Vagina (tissue), 2 donors: ENCODE measurements around the gene PIAS4. TPM values are rescaled to one million over a fixed set of nuclear protein-coding genes. Genes with fewer than 3 reads are reported as not detected.
A peak's percentile ranks its signal among the peaks of the same experiment; 100 is the strongest.

Experiments
- DNase-seq, 2 donors: peaks; one replicate each; pipeline ENCODE4 v3.0.0-alpha.2; 2017; ENCODE audit errors: extremely low spot score in 2 of 2
- H3K27ac ChIP-seq: fragments of 200-600 bp; sonication (generic); one replicate; pipeline ENCODE4 v1.5.1; 2019
- H3K27me3 ChIP-seq: fragments of 200-600 bp; sonication (generic); one replicate; pipeline ENCODE4 v1.5.1; 2019
- H3K36me3 ChIP-seq, 2 donors: fragments of 200-600 bp; sonication (generic); one replicate each; pipeline ENCODE4 v1.5.1; 2017 to 2019
- H3K4me1 ChIP-seq: fragments of 200-600 bp; sonication (generic); one replicate; pipeline ENCODE4 v1.5.1; 2019
- H3K4me3 ChIP-seq, 2 donors: fragments of 200-600 bp; sonication (generic); 1 replicate in 1 of 2; 2 replicates in 1 of 2; pipeline ENCODE4 v1.5.1; 2016 to 2019
- H3K9me3 ChIP-seq: fragments of 200-600 bp; sonication (generic); one replicate; pipeline ENCODE4 v1.5.1; 2019
- POLR2A ChIP-seq, 2 donors: fragments of 450-650 bp; IDR thresholded peaks; one replicate each; pipeline ENCODE4 v1.6.1; 2017; ENCODE audit warnings: antibody characterized with exemption in 2 of 2, mild to moderate bottlenecking in 2 of 2, moderate library complexity in 2 of 2
- POLR2AphosphoS5 ChIP-seq, 2 donors: sonication (generic); formaldehyde crosslinking; IDR thresholded peaks; one replicate each; pipeline ENCODE4 v1.9.0; 2017; ENCODE audit warnings: antibody characterized with exemption in 2 of 2, mild to moderate bottlenecking in 2 of 2, low read depth in 1 of 2; ENCODE audit not compliant: insufficient read depth in 1 of 2
- intact Hi-C: fragments of 100-400 bp; cut with DNase I; formaldehyde crosslinking; loops from one replicate; pipeline ENCODE4 v1.15.1; 2023
- total RNA-seq: library from RNA; depleted of rRNA; stranded (reverse); fragments of >200 nt; gene quantifications from one replicate; pipeline ENCODE4 v1.2.3, GENCODE V29; 2016
- TF ChIP-seq, protein P1 (sequence below), 3 experiments: fragments of 450-650 bp in 2 of 3; fragments of 200-600 bp in 1 of 3; sonication (generic) in 1 of 3; IDR thresholded peaks; one replicate each; pipeline ENCODE4 v1.5.1; 2017 to 2019; ENCODE audit warnings: antibody characterized with exemption in 3 of 3, mild to moderate bottlenecking in 2 of 3, moderate library complexity in 2 of 3

PIAS4 gene
- total RNA-seq, 1 donor from 2014 or later = 14.0 TPM

DNA sequence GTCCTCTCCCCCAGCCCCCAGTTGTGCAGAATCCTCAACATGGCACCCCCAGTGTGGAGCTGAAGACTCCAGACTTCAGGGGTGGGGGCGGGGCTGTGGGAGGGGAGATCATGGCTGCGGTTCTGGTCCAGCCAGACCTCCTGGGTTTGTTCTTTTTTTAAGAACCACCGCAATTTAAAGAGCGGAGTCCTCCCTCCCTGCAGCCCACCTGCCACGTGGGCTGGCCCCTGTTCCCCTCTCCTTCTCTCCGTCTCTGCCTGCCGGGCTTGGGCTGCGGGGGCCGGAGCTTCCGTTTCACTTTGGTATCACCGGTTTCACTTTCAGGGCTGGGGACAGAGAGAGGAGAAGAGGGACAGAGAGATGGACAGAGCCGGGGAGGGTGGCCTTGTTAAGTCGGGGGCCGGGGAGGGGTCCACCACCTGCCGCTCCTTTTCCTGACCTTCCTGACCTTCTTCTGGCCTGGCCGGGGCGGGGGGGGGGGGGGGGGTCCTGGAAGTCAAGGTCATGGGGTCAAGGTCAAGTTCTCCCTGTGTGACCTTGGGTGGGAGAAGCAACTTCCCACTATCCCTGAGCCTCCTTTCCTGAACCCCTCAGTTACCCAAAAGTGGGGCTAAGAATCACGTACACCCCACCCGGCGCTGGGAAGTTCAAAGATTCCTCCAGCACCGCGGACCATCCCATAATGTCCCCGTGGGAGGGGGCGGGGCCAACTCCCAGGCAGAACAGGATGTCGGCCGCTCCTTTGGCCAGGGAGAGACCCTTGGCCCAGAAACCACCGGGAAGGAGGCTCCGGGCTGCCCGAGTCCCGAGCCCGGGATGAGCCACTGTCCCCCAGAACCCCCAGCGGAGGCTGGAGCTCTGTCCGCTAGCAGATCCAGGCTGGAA, 70.5 kb downstream of the PIAS4 start:
- peaks cover 12% of the 10 kb centered on the region for H3K4me1 ChIP-seq
- intact Hi-C loops = no loop called here
- DNase-seq = no peak
- no peaks in the 10 kb centered on the region for H3K36me3 ChIP-seq
- H3K4me3 ChIP-seq = peak overlapping the region; percentile 53
- H3K9me3 ChIP-seq = no peaks in the 10 kb centered on the region
- peak overlapping the region; percentile 77 for H3K27ac ChIP-seq
- TF ChIP-seq POLR2AphosphoS5 (IDR thresholded peaks at IDR 0.05; ENCODE audit: insufficient read depth in 1 of 2, low read depth in 1 of 2) (peak in 1 of 2 donors; percentile 17), POLR2A (IDR thresholded peaks at IDR 0.05) (no peak)
- no peaks in the 10 kb centered on the region for H3K27me3 ChIP-seq

GRCh38 chr19:4080473-4080872, 72.9 kb downstream of the PIAS4 start:
- DNase-seq = no peak
- intact Hi-C loops = no loop called here

GRCh38 chr19:4081441-4082129, 74.0 kb downstream of the PIAS4 start:
- H3K27ac ChIP-seq = no peak overlapping the region
- TF ChIP-seq POLR2AphosphoS5 (IDR thresholded peaks at IDR 0.05; ENCODE audit: insufficient read depth in 1 of 2, low read depth in 1 of 2) (no peak), POLR2A (IDR thresholded peaks at IDR 0.05) (no peak)
- TF ChIP-seq, protein P1, sequence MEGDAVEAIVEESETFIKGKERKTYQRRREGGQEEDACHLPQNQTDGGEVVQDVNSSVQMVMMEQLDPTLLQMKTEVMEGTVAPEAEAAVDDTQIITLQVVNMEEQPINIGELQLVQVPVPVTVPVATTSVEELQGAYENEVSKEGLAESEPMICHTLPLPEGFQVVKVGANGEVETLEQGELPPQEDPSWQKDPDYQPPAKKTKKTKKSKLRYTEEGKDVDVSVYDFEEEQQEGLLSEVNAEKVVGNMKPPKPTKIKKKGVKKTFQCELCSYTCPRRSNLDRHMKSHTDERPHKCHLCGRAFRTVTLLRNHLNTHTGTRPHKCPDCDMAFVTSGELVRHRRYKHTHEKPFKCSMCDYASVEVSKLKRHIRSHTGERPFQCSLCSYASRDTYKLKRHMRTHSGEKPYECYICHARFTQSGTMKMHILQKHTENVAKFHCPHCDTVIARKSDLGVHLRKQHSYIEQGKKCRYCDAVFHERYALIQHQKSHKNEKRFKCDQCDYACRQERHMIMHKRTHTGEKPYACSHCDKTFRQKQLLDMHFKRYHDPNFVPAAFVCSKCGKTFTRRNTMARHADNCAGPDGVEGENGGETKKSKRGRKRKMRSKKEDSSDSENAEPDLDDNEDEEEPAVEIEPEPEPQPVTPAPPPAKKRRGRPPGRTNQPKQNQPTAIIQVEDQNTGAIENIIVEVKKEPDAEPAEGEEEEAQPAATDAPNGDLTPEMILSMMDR (IDR thresholded peaks at IDR 0.05) = no peak
- no peaks in the 10 kb centered on the region for H3K9me3 ChIP-seq
- no peak for DNase-seq
- H3K36me3 ChIP-seq = no peaks in the 10 kb centered on the region
- H3K27me3 ChIP-seq = no peaks in the 10 kb centered on the region
- no peak overlapping the region for H3K4me3 ChIP-seq
- peaks cover 30% of the 10 kb centered on the region for H3K4me1 ChIP-seq
- intact Hi-C loops = no loop called here

More at GRCh38 chr19:4080473-4080872, 72.9 kb downstream of the PIAS4 start:
- peaks cover 25% of the 10 kb centered on the region for H3K4me1 ChIP-seq
- no peak overlapping the region for H3K27ac ChIP-seq
- no peaks in the 10 kb centered on the region for H3K36me3 ChIP-seq
- H3K4me3 ChIP-seq = no peak overlapping the region
- H3K27me3 ChIP-seq = no peaks in the 10 kb centered on the region
- H3K9me3 ChIP-seq = no peaks in the 10 kb centered on the region
- TF ChIP-seq, protein P1 (IDR thresholded peaks at IDR 0.05) = no peak
- TF ChIP-seq POLR2AphosphoS5 (IDR thresholded peaks at IDR 0.05; ENCODE audit: insufficient read depth in 1 of 2, low read depth in 1 of 2) (no peak), POLR2A (IDR thresholded peaks at IDR 0.05) (no peak)

- intact Hi-C loops = no loop called here
- no peak overlapping the region for H3K27ac ChIP-seq
- no peaks in the 10 kb centered on the region for H3K9me3 ChIP-seq
- H3K36me3 ChIP-seq = no peaks in the 10 kb centered on the region
- H3K4me3 ChIP-seq = no peak overlapping the region
- H3K27me3 ChIP-seq = no peaks in the 10 kb centered on the region
- DNase-seq = no peak
- TF ChIP-seq, protein P1 (IDR thresholded peaks at IDR 0.05) = no peak
- TF ChIP-seq POLR2A (IDR thresholded peaks at IDR 0.05) (no peak), POLR2AphosphoS5 (IDR thresholded peaks at IDR 0.05; ENCODE audit: insufficient read depth in 1 of 2, low read depth in 1 of 2) (no peak)
- H3K4me1 ChIP-seq = peaks cover 35% of the 10 kb centered on the region
Observed at GRCh38 chr19:4082172-4082571, 74.6 kb downstream of the PIAS4 start.

- Histone ChIP-seq H3K4me3 (peak overlapping the region; percentile 19 to 20), H3K4me1 (peaks cover 29% of the 10 kb centered on the region), H3K27ac (peak overlapping the region; percentile 60), H3K27me3 (no peaks in the 10 kb centered on the region), H3K36me3 (no peaks in the 10 kb centered on the region), H3K9me3 (no peaks in the 10 kb centered on the region)
- no peak for DNase-seq
- TF ChIP-seq POLR2A (IDR thresholded peaks at IDR 0.05) = no peak
- peak in 1 of 2 donors; percentile 49 for TF ChIP-seq POLR2AphosphoS5 (IDR thresholded peaks at IDR 0.05; ENCODE audit: insufficient read depth in 1 of 2, low read depth in 1 of 2)
- intact Hi-C loops = no loop called here
Observed at GRCh38 chr19:4083677-4084546, 76.4 kb downstream of the PIAS4 start.
